NCI-H69 (cell line): ENCODE measurements around the gene SFPQ.
"Not testable (repeated sequence)": the region's sequence is repeated elsewhere in the genome, so short reads cannot be mapped to it uniquely, and the experiment has no call there.

ENCODE experiments used
- DNase-seq: peaks from one replicate; lab custom pipeline; 2025; lab: John Stamatoyannopoulos, UW

Gene SFPQ

GRCh38 chr1:35192853-35193664 lies at the start of gene SFPQ:
TSS of gene SFPQ (minus strand) at chr1:35193145. CDS start at chr1:35193049, 96 bp downstream.
- peak; percentile 97 for DNase-seq

GRCh38 chr1:35236772-35237171 lies 43.8 kb upstream of the SFPQ start:
- DNase-seq: not testable (repeated sequence)

- no peak for DNase-seq
Observed at GRCh38 chr1:35231287-35231686, 38.3 kb upstream of the SFPQ start.

- no peak for DNase-seq
Observed at GRCh38 chr1:35229587-35230360, 36.8 kb upstream of the SFPQ start.

GRCh38 chr1:35226546-35226945 lies 33.6 kb upstream of the SFPQ start:
- no peak for DNase-seq

GRCh38 chr1:35223084-35223630 lies 30.2 kb upstream of the SFPQ start:
- no peak for DNase-seq

GRCh38 chr1:35222322-35223083 lies 29.6 kb upstream of the SFPQ start:
- DNase-seq: peak; percentile 20

- peak; percentile 29 for DNase-seq
Observed at GRCh38 chr1:35220976-35221375, 28.0 kb upstream of the SFPQ start.

- DNase-seq: no peak
Observed at GRCh38 chr1:35215346-35215745, 22.4 kb upstream of the SFPQ start.

- no peak for DNase-seq
Observed at GRCh38 chr1:35211120-35211414, 18.1 kb upstream of the SFPQ start.

GRCh38 chr1:35210321-35211119 lies 17.6 kb upstream of the SFPQ start:
- DNase-seq: no peak

- no peak for DNase-seq
Observed at GRCh38 chr1:35203295-35203694, 10.3 kb upstream of the SFPQ start.

GRCh38 chr1:35202048-35202719 lies 9.2 kb upstream of the SFPQ start:
- DNase-seq: peak; percentile 88

- peak; percentile 54 for DNase-seq
Observed at GRCh38 chr1:35201631-35202030, 8.7 kb upstream of the SFPQ start.

- peak; percentile 84 for DNase-seq
Observed at GRCh38 chr1:35192056-35192852, 691 bp downstream of the SFPQ start.

- no peak for DNase-seq
Observed at GRCh38 chr1:35191429-35192055, 1.4 kb downstream of the SFPQ start.

- no peak for DNase-seq
Observed at GRCh38 chr1:35190784-35191183, 2.2 kb downstream of the SFPQ start.

- no peak for DNase-seq
Observed at GRCh38 chr1:35188578-35189392, 4.2 kb downstream of the SFPQ start.
